H1 (cell line): ENCODE data around the gene FAM83G. TPM values are rescaled to one million over a fixed set of nuclear protein-coding genes. Genes with fewer than 3 reads are reported as not detected.

Source experiments
- CBX8 ChIP-seq: fragments of 300-800, 300-1000 bp; sonication (generic); IDR thresholded peaks from 2 replicates; pipeline ENCODE4 v1.7.1; 2016; ENCODE audit warnings: low read depth, low read length, borderline replicate concordance
- EGR1 ChIP-seq: IDR thresholded peaks from 2 replicates; pipeline ENCODE4 v1.6.1; 2011; ENCODE audit warnings: low read depth, low read length, borderline replicate concordance
- EZH2 ChIP-seq: fragments of 200-600 bp; sonication (generic); IDR thresholded peaks from 2 replicates; pipeline ENCODE4 v1.7.1; 2012; ENCODE audit warnings: low read depth, mild to moderate bottlenecking, moderate library complexity, low read length, inconsistent platforms; ENCODE audit not compliant: severe bottlenecking
- HDAC2 ChIP-seq, 2 experiments: fragments of 300-600 bp in 1 of 2; sonication (generic) in 1 of 2; IDR thresholded peaks; 2 replicates each; pipeline ENCODE4 v1.6.1; 2011 to 2012; ENCODE audit warnings: low read depth in 2 of 2, low read length in 2 of 2, mild to moderate bottlenecking in 2 of 2, moderate library complexity in 2 of 2, borderline replicate concordance in 1 of 2, inconsistent platforms in 1 of 2
- KDM1A ChIP-seq: fragments of 200-600, 300-600 bp; sonication (generic); IDR thresholded peaks from 2 replicates; pipeline ENCODE4 v1.7.1; 2016; ENCODE audit warnings: mild to moderate bottlenecking, low read length, borderline replicate concordance
- PHF8 ChIP-seq: fragments of 200-600 bp; sonication (generic); conservative IDR thresholded peaks from 2 replicates; pipeline ENCODE4 v1.7.1; 2012; ENCODE audit warnings: low read depth, mild to moderate bottlenecking, inconsistent platforms, low read length, moderate library complexity
- SP1 ChIP-seq: IDR thresholded peaks from 2 replicates; pipeline ENCODE4 v1.6.1; 2011; ENCODE audit warnings: low read depth, low read length
- SRF ChIP-seq: IDR thresholded peaks from 2 replicates; pipeline ENCODE4 v1.6.1; 2011; ENCODE audit warnings: mild to moderate bottlenecking, low read depth, low read length, moderate library complexity
- polyA plus RNA-seq, 7 experiments: library from polyadenylated mRNA; depleted of rRNA in 3 of 7; stranded (reverse) in 5 of 7; unstranded in 2 of 7; fragments of >200 nt in 5 of 7; fragments of 200-250 nt in 2 of 7; gene quantifications; 1 replicate in 5 of 7; 2 replicates in 1 of 7; 4 replicates in 1 of 7; pipeline versions ENCODE4 v1.2.1 to v1.2.3, GENCODE V29; 2011 to 2013; ENCODE audit warnings: missing spikeins in 2 of 7, mixed read lengths in 2 of 7
- total RNA-seq: library from RNA; stranded (reverse); fragmentation: NEBNext Ultra II Directional; extraction: Animal tissue kit (Norgen Biotek cat#: 25700); gene quantifications from 2 replicates; pipeline ENCODE4 v1.2.1, GENCODE V29; 2021
- TF ChIP-seq, protein P1 (sequence below): fragments of 300-600 bp; sonication (generic); IDR thresholded peaks from 2 replicates; pipeline ENCODE4 v1.7.1; 2012; ENCODE audit warnings: low read length, moderate library complexity, mild to moderate bottlenecking, inconsistent platforms; ENCODE audit not compliant: insufficient replicate concordance
- TF ChIP-seq, protein P2 (sequence below): IDR thresholded peaks from 2 replicates; pipeline ENCODE4 v1.6.1; 2011; ENCODE audit warnings: low read depth, mild to moderate bottlenecking, low read length; ENCODE audit not compliant: insufficient read depth

FAM83G gene
- total and polyA plus RNA-seq, 2 of the 8 experiments (the other 6 are each of a cell fraction or from before 2014, with no cell fraction given): 15.4 to 29.0 TPM

DNA sequence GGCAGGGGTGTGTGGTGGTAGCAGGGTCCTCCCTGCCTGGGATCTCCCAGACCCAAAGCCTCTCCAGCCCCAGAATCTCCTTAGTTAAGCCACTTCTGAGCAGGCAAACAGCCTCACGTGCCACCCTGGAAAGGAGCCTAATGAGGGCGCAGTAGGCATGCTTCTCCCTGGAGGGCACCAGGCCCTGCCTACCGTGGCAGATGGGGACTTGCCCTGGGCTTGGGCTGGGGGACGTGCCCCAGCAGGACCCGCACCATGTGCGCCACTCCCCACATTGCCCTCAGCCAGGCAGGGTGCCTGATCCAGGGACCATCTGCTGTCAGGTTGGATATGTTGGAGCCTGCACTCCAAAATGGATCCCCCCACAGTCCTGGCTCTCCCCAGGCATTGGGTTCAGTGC, 14.2 kb downstream of the FAM83G start (continued):
- TF ChIP-seq, protein P1, sequence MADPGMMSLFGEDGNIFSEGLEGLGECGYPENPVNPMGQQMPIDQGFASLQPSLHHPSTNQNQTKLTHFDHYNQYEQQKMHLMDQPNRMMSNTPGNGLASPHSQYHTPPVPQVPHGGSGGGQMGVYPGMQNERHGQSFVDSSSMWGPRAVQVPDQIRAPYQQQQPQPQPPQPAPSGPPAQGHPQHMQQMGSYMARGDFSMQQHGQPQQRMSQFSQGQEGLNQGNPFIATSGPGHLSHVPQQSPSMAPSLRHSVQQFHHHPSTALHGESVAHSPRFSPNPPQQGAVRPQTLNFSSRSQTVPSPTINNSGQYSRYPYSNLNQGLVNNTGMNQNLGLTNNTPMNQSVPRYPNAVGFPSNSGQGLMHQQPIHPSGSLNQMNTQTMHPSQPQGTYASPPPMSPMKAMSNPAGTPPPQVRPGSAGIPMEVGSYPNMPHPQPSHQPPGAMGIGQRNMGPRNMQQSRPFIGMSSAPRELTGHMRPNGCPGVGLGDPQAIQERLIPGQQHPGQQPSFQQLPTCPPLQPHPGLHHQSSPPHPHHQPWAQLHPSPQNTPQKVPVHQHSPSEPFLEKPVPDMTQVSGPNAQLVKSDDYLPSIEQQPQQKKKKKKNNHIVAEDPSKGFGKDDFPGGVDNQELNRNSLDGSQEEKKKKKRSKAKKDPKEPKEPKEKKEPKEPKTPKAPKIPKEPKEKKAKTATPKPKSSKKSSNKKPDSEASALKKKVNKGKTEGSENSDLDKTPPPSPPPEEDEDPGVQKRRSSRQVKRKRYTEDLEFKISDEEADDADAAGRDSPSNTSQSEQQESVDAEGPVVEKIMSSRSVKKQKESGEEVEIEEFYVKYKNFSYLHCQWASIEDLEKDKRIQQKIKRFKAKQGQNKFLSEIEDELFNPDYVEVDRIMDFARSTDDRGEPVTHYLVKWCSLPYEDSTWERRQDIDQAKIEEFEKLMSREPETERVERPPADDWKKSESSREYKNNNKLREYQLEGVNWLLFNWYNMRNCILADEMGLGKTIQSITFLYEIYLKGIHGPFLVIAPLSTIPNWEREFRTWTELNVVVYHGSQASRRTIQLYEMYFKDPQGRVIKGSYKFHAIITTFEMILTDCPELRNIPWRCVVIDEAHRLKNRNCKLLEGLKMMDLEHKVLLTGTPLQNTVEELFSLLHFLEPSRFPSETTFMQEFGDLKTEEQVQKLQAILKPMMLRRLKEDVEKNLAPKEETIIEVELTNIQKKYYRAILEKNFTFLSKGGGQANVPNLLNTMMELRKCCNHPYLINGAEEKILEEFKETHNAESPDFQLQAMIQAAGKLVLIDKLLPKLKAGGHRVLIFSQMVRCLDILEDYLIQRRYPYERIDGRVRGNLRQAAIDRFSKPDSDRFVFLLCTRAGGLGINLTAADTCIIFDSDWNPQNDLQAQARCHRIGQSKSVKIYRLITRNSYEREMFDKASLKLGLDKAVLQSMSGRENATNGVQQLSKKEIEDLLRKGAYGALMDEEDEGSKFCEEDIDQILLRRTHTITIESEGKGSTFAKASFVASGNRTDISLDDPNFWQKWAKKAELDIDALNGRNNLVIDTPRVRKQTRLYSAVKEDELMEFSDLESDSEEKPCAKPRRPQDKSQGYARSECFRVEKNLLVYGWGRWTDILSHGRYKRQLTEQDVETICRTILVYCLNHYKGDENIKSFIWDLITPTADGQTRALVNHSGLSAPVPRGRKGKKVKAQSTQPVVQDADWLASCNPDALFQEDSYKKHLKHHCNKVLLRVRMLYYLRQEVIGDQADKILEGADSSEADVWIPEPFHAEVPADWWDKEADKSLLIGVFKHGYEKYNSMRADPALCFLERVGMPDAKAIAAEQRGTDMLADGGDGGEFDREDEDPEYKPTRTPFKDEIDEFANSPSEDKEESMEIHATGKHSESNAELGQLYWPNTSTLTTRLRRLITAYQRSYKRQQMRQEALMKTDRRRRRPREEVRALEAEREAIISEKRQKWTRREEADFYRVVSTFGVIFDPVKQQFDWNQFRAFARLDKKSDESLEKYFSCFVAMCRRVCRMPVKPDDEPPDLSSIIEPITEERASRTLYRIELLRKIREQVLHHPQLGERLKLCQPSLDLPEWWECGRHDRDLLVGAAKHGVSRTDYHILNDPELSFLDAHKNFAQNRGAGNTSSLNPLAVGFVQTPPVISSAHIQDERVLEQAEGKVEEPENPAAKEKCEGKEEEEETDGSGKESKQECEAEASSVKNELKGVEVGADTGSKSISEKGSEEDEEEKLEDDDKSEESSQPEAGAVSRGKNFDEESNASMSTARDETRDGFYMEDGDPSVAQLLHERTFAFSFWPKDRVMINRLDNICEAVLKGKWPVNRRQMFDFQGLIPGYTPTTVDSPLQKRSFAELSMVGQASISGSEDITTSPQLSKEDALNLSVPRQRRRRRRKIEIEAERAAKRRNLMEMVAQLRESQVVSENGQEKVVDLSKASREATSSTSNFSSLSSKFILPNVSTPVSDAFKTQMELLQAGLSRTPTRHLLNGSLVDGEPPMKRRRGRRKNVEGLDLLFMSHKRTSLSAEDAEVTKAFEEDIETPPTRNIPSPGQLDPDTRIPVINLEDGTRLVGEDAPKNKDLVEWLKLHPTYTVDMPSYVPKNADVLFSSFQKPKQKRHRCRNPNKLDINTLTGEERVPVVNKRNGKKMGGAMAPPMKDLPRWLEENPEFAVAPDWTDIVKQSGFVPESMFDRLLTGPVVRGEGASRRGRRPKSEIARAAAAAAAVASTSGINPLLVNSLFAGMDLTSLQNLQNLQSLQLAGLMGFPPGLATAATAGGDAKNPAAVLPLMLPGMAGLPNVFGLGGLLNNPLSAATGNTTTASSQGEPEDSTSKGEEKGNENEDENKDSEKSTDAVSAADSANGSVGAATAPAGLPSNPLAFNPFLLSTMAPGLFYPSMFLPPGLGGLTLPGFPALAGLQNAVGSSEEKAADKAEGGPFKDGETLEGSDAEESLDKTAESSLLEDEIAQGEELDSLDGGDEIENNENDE: no peak
- no peak for TF ChIP-seq SRF
- no peak for TF ChIP-seq CBX8
- no peak for TF ChIP-seq SP1
- no peak for TF ChIP-seq EGR1
- TF ChIP-seq EZH2: no peak
- TF ChIP-seq KDM1A: no peak
- TF ChIP-seq, protein P2, sequence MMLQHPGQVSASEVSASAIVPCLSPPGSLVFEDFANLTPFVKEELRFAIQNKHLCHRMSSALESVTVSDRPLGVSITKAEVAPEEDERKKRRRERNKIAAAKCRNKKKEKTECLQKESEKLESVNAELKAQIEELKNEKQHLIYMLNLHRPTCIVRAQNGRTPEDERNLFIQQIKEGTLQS: no peak
- TF ChIP-seq HDAC2 (IDR thresholded peaks at IDR 0.05; ENCODE audit: borderline replicate concordance in 1 of 2, low read depth in 2 of 2, low read length in 2 of 2): no peak
- no peak for TF ChIP-seq PHF8
